Kasumi-1 (cell line): ENCODE measurements around the gene ST8SIA2.
"Not testable (repeated sequence)": the region's sequence is repeated elsewhere in the genome, so short reads cannot be mapped to it uniquely, and the experiment has no call there.

Experiments used
- DNase-seq, 2 experiments: peaks; one replicate each; lab custom pipeline; 2025; lab: John Stamatoyannopoulos, UW

The ST8SIA2 gene

DNA sequence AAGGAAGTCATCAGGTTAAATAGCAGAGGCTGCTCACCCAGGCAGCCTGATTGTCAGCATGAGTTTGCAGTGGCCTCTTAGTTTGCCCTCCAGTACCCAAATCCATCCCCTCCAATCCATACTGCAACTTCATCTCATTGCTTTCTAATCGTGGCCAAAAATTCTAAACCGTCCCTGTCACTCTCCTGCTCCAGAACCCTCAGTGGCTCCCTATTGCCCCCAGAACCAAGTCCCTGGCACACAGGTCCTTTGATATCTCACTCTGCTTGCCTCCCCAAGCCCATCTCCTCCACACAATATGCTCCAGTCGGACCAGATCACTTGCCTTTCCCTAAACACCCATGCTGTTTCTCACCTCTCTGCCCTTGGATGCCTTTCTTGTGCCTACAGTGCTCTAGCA lies 49.7 kb downstream of the ST8SIA2 start:
- no peak for DNase-seq

DNA sequence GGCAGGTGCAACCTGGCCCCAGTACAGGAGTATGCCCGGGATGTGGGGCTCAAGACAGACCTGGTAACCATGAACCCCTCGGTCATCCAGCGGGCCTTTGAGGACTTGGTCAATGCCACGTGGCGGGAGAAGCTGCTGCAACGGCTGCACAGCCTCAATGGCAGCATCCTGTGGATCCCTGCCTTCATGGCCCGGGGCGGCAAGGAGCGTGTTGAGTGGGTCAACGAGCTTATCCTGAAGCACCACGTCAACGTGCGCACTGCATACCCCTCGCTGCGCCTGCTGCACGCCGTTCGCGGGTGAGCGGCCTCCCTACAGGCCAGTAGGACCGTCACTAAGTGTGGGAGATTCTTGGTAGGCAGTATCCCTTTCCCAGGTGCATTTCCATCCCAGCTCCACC lies 51.0 kb downstream of the ST8SIA2 start:
- no peak for DNase-seq

DNA sequence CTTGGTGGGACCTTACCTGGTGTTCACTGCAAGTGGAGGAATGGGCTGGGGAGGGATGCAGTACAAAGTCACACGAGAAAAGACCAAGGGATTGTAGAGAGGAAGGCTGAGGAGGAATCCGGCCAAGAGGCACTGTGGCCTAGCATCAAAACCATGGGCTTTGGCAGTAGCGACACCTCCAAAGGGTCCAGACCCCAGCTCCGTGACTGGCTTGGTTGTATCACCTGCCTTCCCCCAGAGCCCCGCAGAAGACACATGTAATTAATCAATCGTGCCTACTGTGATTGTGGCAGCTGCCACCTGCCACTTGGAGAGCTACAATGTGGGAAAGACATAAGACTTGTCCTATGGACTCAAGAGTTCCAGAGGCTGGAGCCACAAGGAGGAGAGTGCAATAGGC lies 54.7 kb downstream of the ST8SIA2 start:
- DNase-seq = no peak

DNA sequence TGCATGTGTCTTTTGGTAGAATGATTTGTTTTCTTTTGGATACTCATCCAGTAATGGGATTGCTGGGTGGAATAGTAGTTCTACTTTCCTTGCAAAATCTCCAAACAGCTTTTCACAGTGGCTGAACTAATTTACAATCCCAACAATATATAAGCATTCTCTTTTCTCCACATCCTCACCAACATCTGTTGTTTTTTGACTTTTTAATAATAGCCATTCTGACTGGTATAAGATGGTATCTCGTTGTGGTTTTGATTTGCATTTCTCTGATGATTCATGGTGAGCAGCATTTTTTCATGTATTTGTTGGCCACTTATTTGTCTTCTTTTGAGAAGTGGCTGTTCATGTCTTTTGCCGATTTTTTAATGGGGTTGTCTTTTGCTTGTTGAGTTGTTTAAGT lies 55.8 kb downstream of the ST8SIA2 start:
- no peak for DNase-seq

DNA sequence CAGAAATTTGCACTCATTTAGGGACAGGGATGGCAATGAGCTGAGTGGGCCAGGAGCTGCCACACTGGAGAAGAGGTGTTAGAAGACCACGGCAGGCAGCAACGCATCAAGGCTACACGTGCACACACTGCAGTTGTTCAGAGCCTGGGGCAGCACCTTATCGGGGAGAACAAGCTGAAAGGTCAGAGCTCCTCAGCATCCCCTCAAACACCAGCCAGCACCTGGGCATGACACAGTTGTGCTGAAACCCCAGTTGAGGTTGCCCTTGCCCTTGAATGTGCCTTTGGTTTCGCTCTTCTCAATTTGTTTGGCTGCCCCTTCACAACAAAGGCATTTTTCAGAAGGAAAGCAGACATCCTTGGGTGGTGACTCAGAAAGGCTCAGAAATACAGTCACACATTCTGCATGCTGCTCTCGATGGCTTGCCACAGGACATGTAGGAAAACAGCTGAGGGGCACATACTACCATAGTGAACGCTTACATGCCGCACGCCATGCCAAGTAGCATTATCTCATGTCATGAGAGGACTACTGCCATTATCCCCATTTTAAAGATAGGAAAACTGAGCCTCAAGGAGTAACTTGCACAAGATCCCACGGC lies 57.6 kb downstream of the ST8SIA2 start:
- no peak for DNase-seq

DNA sequence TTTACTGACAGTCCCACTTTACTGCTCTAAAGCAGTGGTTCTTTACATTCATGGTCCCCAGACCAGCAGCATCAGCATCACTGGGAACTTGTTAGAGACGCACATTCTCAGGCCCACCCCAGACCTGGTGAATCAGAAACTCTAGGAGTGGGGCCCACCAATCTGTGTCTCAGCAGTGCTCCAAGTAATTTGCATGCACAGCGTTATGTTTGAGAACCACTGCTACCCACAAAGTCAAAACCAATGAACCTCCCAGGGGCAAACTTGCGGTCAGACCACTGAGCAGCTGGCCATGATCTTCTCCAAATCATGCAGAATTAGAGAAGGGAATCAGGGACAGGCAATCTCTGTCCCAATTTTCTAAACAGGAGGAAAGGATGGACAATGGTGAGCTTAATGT lies 58.5 kb downstream of the ST8SIA2 start:
- no peak for DNase-seq

DNA sequence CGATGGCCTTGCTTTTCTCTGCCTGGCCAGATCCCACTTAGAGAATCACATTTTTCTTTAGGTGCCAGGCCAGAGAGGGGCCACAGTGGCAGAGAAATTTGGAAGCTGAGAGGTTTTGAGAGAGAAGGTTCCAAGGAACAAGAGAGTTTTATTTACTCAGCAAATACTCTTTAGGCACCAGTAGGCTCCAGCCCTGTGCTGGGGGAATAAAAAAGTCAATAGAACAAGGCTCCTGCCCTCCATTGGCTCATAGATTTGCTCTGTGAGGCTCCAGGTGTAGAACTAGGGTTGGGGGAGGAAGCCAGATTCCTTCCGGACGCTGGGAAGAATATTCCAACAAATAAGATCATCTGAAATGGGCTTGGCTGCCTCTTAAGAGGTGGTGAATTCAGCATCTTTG lies 59.9 kb downstream of the ST8SIA2 start:
- DNase-seq = no peak

DNA sequence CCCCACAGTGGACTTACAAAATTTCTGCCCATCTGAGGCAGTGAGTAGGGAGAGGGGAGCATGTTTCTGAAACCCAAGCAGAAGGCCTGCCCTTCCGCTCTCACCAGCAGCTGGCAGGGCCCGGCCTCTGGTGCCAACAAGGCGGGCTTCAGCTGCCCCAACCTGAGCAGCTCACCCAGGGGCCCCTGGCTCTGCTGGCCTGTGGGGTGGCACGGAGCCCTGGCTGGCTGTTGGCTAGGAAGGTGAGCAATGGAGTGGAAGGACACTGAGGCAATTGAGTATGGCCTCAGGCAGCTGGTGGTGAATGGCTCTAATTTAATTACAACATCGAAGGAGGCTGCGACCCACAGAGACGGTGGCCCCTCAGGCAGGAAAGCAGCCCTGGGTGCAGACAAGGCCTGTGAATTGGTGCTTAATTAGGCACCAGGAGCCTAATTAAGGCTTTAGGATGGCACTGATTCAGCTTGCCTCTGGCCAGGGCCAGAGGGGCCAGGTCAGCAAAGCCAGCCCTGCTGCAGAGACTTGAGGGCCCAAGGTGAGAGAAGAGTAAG lies 60.9 kb downstream of the ST8SIA2 start:
- no peak for DNase-seq

DNA sequence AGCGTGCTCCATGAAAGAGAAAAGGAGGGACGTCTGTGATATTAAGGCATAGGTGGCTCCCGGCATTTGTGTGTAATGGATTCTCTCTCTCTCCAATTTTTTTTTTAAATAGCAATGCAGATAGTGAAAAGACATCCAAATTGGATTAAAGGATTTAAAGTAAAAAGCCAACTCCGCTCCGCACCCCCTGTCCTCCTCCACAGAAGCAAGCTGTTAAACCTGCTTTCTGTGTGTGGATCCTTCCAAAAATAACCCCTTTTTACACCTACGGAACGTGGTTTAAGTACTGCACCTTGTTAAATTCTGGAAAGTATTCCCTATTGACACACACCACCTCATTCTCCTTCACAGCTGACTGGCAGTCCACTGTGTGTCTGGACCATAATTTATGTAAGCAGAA lies 61.6 kb downstream of the ST8SIA2 start:
- DNase-seq = no peak

DNA sequence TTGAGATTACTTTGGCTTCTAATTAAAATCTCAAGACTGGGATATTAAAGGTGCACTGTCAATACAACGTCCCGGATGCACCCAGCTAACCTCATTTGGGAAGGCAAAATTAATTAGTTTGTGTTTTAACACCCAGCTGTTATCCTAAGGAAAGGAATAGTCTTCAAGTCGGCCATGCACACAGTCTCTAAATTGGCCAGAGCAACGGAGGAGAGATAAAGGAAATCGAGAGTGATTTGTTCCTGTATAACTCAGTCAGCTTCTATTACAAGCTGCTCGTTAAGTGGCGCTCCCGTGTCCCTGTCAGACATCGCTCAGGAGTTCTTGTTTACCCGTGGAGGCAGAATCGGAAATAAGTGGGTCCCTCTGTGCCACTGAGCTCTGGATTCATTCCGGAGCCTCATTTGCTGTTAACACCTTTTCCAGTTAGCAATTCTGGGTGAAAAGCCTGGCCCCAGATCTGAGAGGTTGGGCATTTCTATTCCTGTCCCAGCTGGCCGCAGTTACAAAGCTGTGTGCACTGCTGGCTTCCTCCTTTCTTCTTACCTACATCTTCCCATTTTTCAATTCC lies 63.9 kb downstream of the ST8SIA2 start:
- DNase-seq = no peak

DNA sequence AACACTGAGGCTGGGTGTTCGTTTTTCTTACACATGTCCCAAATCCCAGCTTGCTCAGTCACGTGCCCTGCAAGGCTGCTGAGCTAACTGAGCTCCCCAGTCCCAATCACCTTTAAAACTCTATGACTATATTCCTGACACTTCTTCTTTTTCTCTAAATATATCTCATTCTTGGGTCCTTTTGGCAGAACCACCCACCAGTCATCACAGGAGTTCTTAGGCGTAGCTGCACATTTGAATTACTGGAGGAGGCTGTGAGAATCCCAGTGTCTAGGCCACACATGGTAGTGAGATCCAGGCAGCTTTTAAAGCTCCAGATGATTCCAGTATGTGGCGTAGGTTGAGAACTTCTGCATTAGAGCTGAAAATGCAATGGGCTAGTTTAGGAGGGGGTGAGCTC lies 66.3 kb downstream of the ST8SIA2 start:
- DNase-seq = no peak

DNA sequence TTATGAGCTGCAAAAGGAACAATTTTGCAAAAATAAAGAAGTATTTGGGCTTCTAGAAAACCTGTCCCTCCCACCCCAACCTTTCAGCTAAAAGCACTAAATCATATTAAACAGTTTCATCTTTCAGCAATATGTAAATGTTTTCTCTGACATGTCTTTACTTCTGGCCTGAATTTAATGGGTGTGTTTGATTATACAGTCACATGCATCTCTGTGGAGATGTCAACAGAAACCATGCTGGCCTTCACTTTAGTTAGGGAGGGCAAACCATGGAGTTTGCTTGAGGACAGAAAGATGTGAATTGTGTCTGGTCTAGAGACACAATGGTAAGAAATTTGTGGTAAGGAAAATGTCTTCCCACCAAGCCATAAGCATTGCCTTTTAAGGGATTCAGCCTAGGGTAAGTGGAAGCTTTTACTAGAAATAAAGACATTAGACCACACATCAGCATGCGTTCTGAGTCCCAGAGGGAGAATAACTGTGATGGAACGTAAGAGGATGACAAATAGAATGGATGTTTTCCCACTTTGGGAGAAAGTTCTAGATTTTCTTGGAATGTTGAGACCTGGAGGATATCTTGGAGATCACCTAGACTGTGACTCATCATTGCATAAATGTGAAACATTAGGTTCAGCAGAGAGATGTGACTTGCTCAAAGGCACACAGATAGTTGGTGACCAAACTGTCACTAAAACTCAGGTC lies 68.9 kb downstream of the ST8SIA2 start:
- DNase-seq = no peak

DNA sequence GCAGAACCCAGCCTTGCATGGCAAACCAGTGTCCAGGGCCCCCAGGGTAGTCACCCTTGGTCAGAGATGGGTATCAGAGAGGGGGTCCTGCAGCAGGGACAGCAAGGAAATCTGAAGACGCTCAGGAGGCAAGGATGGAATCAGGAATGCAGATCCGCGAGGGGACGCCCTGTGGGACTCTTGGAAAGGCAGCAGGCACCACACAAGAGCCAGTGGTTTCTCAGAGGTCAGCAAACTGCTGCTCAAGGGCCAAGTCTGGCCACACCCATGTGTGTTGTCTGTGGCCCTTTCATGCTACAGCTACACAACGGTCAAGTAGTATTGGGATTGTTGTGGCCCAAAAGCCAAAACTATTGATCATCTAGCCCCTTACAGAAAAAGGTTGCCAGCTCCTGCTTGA lies 69.7 kb downstream of the ST8SIA2 start:
- no peak for DNase-seq

DNA sequence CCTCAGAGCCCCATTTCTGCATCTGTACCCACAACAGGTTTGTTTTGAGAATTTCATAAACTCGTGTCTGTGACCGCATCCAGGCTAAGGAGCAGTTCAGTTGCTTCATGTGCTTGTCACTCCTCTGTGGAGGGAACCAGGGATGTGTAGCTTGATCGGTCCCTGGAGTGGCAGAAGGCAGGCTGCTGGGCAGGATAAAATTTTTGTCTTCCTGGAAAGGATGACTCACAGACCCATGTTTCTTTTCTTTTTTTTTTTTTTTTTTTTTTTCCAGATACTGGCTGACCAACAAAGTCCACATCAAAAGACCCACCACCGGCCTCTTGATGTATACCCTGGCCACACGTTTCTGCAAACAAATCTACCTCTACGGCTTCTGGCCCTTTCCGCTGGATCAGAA lies 70.1 kb downstream of the ST8SIA2 start:
- no peak for DNase-seq

DNA sequence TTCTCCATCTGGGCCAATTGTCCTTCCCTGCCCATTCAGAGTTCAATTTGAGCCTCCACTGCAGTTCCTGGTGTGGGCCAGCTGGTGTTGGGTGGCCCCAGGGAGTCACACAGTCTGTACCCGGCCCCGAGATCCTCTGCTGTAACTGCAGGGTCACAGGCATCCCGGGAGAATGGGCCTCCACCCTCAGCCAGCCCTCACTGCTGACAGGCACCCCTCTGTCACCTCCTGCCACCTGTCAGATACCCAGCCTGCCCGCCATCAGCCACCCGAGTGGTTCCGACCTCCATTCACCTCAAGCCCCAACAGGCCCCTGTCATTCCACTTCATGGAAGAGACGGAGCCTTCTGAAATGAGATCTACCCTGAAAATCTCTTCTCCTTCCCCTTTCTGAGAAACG lies 73.2 kb downstream of the ST8SIA2 start:
- DNase-seq = no peak

DNA sequence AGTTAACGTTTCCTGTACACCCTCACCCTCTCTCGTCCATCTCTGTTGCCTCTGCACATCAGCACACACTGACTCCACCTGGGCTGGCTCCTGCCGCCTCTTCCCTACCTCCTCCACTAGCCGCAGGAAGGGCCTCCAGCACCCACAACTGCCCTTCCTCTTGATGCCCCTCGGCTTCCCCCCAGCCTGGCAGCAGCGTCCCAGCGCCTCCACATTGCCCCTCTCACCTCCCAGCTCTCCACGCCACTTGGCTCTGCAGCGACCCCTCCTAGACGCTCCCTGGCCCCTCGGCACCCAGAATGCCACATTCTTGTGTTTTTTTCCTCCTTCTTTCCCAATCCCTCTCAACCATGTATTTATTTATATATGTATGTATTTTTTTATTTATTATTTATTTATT lies 73.6 kb downstream of the ST8SIA2 start:
- no peak for DNase-seq

DNA sequence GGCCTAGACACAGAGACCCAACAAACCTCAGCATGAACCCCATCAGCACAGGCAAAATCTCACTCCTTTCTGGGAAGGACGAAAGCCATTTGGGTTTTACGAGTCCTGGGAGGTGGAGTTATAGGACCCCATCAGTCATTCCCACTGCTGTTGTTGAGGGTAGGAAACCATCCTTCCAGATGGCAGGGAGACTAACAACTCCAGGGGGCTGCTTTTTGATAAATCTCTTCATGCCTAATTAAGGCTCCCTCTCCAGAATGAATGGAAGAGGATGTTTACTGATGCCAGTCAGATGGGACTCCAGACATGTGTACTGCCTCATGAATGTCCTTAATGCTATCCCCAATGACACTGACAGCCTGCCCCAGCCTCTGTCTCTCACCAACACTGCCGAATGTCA lies 75.3 kb downstream of the ST8SIA2 start:
- no peak for DNase-seq

DNA sequence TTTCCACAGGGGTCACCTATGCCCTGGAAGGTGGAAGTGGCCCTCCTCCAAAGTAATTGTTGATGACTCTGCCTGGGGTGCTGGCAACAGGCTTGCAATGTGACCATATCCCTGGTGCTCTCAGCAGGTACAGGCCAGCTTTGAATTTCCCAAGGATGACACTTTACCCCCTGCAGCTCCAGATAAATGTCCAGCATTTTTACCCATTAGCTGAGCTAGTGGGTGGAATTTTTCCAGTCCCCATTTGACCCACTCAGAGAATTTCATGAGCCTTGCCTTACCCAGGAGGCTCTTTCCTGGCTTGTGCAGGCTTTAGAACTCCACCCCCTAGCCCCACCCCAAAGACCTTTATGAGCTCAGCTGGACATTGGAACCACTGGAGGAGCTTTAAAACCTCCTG lies 77.6 kb downstream of the ST8SIA2 start:
- no peak for DNase-seq

DNA sequence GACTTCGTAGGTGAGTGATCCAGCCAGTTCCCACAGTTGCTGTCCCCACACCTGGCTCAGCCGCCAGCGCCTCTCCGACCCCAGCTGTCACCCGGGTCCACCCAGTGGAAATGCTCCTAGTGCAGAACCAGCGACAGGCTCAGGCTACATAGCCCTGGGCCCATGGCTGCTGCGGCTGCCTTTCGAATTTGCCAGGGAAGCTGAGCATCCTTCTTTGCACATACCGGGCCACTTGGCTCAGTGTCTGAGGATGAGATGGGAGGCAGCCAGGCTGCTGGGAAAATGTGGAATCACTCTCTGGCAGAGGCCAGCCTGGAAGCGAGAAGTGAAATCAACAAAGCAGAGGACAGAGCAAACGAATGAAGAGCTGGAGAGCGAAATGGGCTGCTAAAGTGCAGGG lies 80.1 kb downstream of the ST8SIA2 start:
- no peak for DNase-seq

DNA sequence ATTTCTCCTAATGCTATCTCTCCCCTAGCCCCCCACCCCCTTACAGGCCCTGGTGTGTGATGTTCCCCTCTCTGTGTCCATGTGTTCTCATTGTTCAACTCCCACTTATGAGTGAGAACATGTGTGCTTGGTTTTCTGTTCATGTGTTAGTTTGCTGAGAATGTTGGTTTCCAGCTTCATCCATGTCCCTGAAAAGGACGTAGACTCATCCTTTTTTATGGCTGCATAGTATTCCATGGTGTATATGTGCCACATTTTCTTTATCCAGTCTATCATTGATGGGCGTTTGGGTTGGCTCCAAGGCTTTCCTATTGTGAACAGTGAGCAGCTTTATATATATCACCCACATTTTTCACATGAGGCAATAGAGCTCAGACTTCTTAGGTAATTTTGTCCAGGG lies 86.0 kb downstream of the ST8SIA2 start:
- DNase-seq = not testable (repeated sequence)

DNA sequence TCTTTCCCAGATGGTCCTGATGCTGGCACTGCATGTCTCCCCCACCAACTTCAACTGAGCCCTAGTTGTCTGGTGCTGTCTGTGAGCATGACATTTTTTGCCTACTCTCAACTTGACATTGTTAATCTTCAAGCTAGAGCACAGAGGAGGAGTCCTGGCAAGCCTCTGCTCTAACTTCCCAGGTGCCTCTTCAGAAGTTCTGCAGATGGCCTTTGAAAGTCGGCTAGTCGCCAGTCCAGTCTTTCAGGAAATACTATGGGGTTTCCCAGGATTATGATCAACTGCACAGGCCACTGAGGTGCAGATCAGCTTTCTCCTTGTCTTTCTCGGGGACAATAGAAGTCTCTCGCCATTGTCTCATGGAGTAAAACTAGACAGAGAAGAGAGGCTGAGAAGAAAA lies 86.7 kb downstream of the ST8SIA2 start:
- no peak for DNase-seq

DNA sequence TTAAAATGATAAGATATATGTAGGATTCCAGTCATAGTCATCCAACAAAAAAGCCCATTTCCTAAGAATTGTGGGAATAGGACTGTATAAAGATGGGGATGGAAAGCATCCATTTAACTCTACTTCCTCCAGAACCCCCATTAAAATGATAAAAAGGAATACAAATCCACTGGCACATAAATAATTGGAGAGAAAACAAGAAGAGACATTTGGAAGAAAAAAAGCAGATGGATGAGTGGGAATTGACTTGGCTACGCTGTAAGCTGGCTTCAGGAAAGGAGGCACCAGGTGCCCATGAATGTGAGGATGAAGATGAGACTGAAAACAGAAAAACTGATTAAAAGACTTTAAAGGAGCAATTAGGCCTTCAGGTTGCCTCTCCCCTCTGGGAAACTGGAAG lies 91.8 kb downstream of the ST8SIA2 start:
- no peak for DNase-seq

DNA sequence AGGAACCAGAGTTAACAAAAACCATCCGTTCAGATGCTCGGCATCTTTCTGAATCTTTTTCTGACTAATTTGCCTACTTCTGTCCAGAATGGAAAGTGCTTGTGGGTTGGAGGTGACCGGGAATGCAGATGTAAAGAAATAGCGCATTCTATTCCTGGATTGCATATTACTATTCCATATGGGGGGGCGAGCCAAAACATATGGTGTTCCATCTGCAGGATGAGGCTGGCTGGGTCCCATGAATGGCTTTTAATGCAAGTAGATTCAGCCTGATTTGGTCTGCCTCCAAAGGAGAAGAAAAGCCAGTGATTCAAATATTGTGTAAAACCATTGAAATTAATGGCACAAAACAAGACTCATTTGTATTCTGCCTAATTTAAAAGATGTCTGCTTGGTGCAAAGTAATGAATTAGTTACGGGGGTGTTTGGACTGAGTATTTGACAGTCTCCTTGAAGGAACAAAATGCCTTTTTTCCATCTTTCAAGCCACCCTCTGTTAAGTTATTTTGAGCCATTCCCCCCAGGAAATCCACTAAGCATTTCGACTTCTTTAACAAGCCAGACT lies 99.0 kb downstream of the ST8SIA2 start:
- DNase-seq = no peak
